Right cardiac atrium (tissue), 5 donors: ENCODE results near the gene WFDC11. TPM values are rescaled to one million over a fixed set of nuclear protein-coding genes. Genes with fewer than 3 reads are reported as not detected.
"Not testable (repeated sequence)": the region's sequence is repeated elsewhere in the genome, so short reads cannot be mapped to it uniquely, and the experiment has no call there.

Source experiments
- ATAC-seq, 2 donors: fragments of 200-7000 bp; cut with Tn5 transposase; one replicate each; pipeline versions ENCODE4 v1.8.0 to v1.9.1; 2020; ENCODE audit warnings: moderate library complexity in 2 of 2, mild to moderate bottlenecking in 1 of 2
- DNase-seq, 3 donors: peaks; one replicate each; pipeline ENCODE4 v3.0.0-alpha.2; 2020
- H3K27ac ChIP-seq: one replicate; pipeline ENCODE4 v1.5.1; 2013; ENCODE audit warnings: mild to moderate bottlenecking, low read length, control low read depth, moderate library complexity
- H3K27me3 ChIP-seq: one replicate; pipeline ENCODE4 v1.6.1; 2013; ENCODE audit not compliant: control insufficient read depth, insufficient read depth
- H3K4me1 ChIP-seq: one replicate; pipeline ENCODE4 v1.6.1; 2013; ENCODE audit warnings: low read length; ENCODE audit not compliant: control insufficient read depth, insufficient read depth
- H3K4me3 ChIP-seq: one replicate; pipeline ENCODE4 v1.5.1; 2013; ENCODE audit warnings: low read length, control low read depth
- H3K9me3 ChIP-seq: one replicate; pipeline ENCODE4 v1.6.1; 2013; ENCODE audit warnings: low read length; ENCODE audit not compliant: control insufficient read depth
- WGBS: extraction: QIAGEN DNeasy Blood & Tissue Kit; methylation state at CpG from one replicate; pipeline ENCODE4 v1.1.7; 2013; 5-methylcytosine and 5-hydroxymethylcytosine counted together
- intact Hi-C, 4 donors: fragments of 100-400 bp; cut with DNase I; formaldehyde crosslinking; loops; one replicate each; pipeline versions ENCODE4 v1.11.0 to v1.14.0; 2022 to 2023
- polyA plus RNA-seq: library from polyadenylated mRNA; stranded (reverse); fragments of 200-250 nt; gene quantifications from one replicate; pipeline ENCODE4 v1.2.3, GENCODE V29; 2013
- total RNA-seq, 4 donors: library from RNA; stranded (reverse); fragmentation: NEBNext Ultra II Directional; extraction: Animal tissue kit (Norgen Biotek cat#: 25700); gene quantifications; one replicate each; pipeline ENCODE4 v1.2.1, GENCODE V29; 2021
- donor health status: healthy with polysubstance abuse.
- donor health status: DM: no; HTN: yes; CAD: no.
- donor health status: DM: no; HTN: no; CAD: no.
- donor health status: DM: no; HTN: yes; CAD: no; lungs with severe emphysema.
- donor health status: DM: yes; HTN: yes; CAD: no.

The WFDC11 gene
- total and polyA plus RNA-seq, 5 donors, result not detected

- intact Hi-C loops, ATAC-seq, H3K27me3 ChIP-seq, H3K27ac ChIP-seq, DNase-seq, H3K4me1 ChIP-seq, H3K4me3 ChIP-seq, H3K9me3 ChIP-seq: not testable (repeated sequence)
- 81% methylated on average over 7 of the region's 7 CpGs for WGBS
Observed at GRCh38 chr20:45651726-45652125, 18.3 kb downstream of the WFDC11 start.

- Histone ChIP-seq H3K9me3 (no peaks in the 10 kb centered on the region), H3K4me3 (no peak overlapping the region), H3K4me1 (no peaks in the 10 kb centered on the region), H3K27me3 (no peaks in the 10 kb centered on the region), H3K27ac (no peak overlapping the region)
- DNase-seq (no peak), ATAC-seq (no peak)
- intact Hi-C loops, result no loop called here
- 73% methylated on average over 6 of the region's 6 CpGs for WGBS
Observed at GRCh38 chr20:45649312-45649863, 20.7 kb downstream of the WFDC11 start.

GRCh38 chr20:45647441-45648050 lies 22.5 kb downstream of the WFDC11 start:
- no peaks in the 10 kb centered on the region for H3K9me3 ChIP-seq
- DNase-seq, result no peak
- intact Hi-C loops, result no loop called here
- H3K27me3 ChIP-seq, result no peaks in the 10 kb centered on the region
- WGBS, result 64% methylated on average over 1 of the region's 1 CpG
- H3K4me1 ChIP-seq, result no peaks in the 10 kb centered on the region
- no peak for ATAC-seq
- H3K27ac ChIP-seq, result no peak overlapping the region
- H3K4me3 ChIP-seq, result no peak overlapping the region

GRCh38 chr20:45646875-45647274 lies 23.2 kb downstream of the WFDC11 start:
- WGBS, result 63% methylated on average over 3 of the region's 3 CpGs
- ATAC-seq (no peak), DNase-seq (no peak)
- Histone ChIP-seq H3K27me3 (no peaks in the 10 kb centered on the region), H3K9me3 (no peaks in the 10 kb centered on the region), H3K4me3 (no peak overlapping the region), H3K27ac (no peak overlapping the region), H3K4me1 (no peaks in the 10 kb centered on the region)
- intact Hi-C loops, result no loop called here

GRCh38 chr20:45645869-45646268 lies 24.2 kb downstream of the WFDC11 start:
- 90% methylated on average over 28 of the region's 28 CpGs for WGBS
- H3K4me1 ChIP-seq, H3K9me3 ChIP-seq, H3K4me3 ChIP-seq, intact Hi-C loops, H3K27me3 ChIP-seq, ATAC-seq, H3K27ac ChIP-seq: not testable (repeated sequence)
- peak in 2 of 3 donors; percentile 28 to 55 for DNase-seq

GRCh38 chr20:45641076-45641475 lies 29.0 kb downstream of the WFDC11 start:
- WGBS, result 96% methylated on average over 24 of the region's 24 CpGs
- H3K9me3 ChIP-seq, H3K27ac ChIP-seq, H3K4me1 ChIP-seq, intact Hi-C loops, ATAC-seq, H3K4me3 ChIP-seq, H3K27me3 ChIP-seq: not testable (repeated sequence)
- DNase-seq, result peak in 1 of 3 donors; percentile 26

GRCh38 chr20:45639687-45640086 lies 30.4 kb downstream of the WFDC11 start:
- no peak overlapping the region for H3K4me3 ChIP-seq
- no peaks in the 10 kb centered on the region for H3K9me3 ChIP-seq
- H3K4me1 ChIP-seq, result no peaks in the 10 kb centered on the region
- DNase-seq (no peak), ATAC-seq (no peak)
- WGBS, result 83% methylated on average over 5 of the region's 5 CpGs
- H3K27ac ChIP-seq, result no peak overlapping the region
- H3K27me3 ChIP-seq, result no peaks in the 10 kb centered on the region
- intact Hi-C loops, result no loop called here

- ATAC-seq (no peak), DNase-seq (no peak)
- no peaks in the 10 kb centered on the region for H3K4me1 ChIP-seq
- no peaks in the 10 kb centered on the region for H3K9me3 ChIP-seq
- intact Hi-C loops, result no loop called here
- H3K4me3 ChIP-seq, result no peak overlapping the region
- no peaks in the 10 kb centered on the region for H3K27me3 ChIP-seq
- no peak overlapping the region for H3K27ac ChIP-seq
- WGBS, result 87% methylated on average over 1 of the region's 1 CpG
Observed at GRCh38 chr20:45636513-45636912, 33.5 kb downstream of the WFDC11 start.

GRCh38 chr20:45631184-45631583 lies 38.9 kb downstream of the WFDC11 start, which contains the start of gene WFDC9:
WFDC9 (minus strand) TSS chr20:45631284; CDS start chr20:45610181, 21,103 bp downstream.
- ATAC-seq (no peak), DNase-seq (no peak)
- no peaks in the 10 kb centered on the region for H3K4me1 ChIP-seq
- no peaks in the 10 kb centered on the region for H3K27me3 ChIP-seq
- intact Hi-C loops, result no loop called here
- H3K4me3 ChIP-seq, result no peak within 1 kb of the TSS
- H3K9me3 ChIP-seq, result no peaks in the 10 kb centered on the region
- no peak within 1 kb of the TSS for H3K27ac ChIP-seq
- WGBS, result 62% methylated on average over 4 of the region's 4 CpGs

- Histone ChIP-seq H3K27ac (no peak overlapping the region), H3K9me3 (no peaks in the 10 kb centered on the region), H3K4me1 (no peaks in the 10 kb centered on the region), H3K4me3 (no peak overlapping the region), H3K27me3 (no peaks in the 10 kb centered on the region)
- ATAC-seq (no peak), DNase-seq (no peak)
- intact Hi-C loops, result no loop called here
Observed at GRCh38 chr20:45630371-45630770, 39.7 kb downstream of the WFDC11 start.

- WGBS, result 8% methylated on average over 9 of the region's 9 CpGs
- no peaks in the 10 kb centered on the region for H3K9me3 ChIP-seq
- H3K4me1 ChIP-seq, result no peaks in the 10 kb centered on the region
- no peak within 1 kb of the TSS for H3K27ac ChIP-seq
- intact Hi-C loops, result no loop called here
- no peaks in the 10 kb centered on the region for H3K27me3 ChIP-seq
- DNase-seq, result peak in 1 of 3 donors; percentile 47
- no peak within 1 kb of the TSS for H3K4me3 ChIP-seq
- peak; percentile 70 for ATAC-seq
Observed at GRCh38 chr20:45629496-45630100, 40.4 kb downstream of the WFDC11 start, which contains the start of gene WFDC10A. WFDC10A (plus strand) TSS chr20:45629739; CDS start chr20:45629814, 75 bp downstream.
